Bronchial epithelial cell (primary cell): ENCODE measurements around the gene TEX13D. TPM values are rescaled to one million over a fixed set of nuclear protein-coding genes. Genes with fewer than 3 reads are reported as not detected.

Experiments used
- DNase-seq: peaks from one replicate; pipeline ENCODE4 v3.0.0-alpha.2; 2010; ENCODE audit warnings: low read depth
- FAIRE-seq: peaks from 2 replicates; lab custom pipeline; 2011; peaks lifted over from hg19 to GRCh38; lab: Jason Lieb, UNC
- H3K27me3 ChIP-seq: 2 replicates; pipeline ENCODE4 v1.5.1; 2011; ENCODE audit warnings: low read length; ENCODE audit not compliant: control insufficient read depth, insufficient read depth
- H3K36me3 ChIP-seq: 2 replicates; pipeline ENCODE4 v1.5.1; 2011; ENCODE audit warnings: low read length; ENCODE audit not compliant: control insufficient read depth, insufficient read depth
- H3K4me3 ChIP-seq: 2 replicates; pipeline ENCODE4 v1.5.1; 2011; ENCODE audit warnings: mild to moderate bottlenecking, low read depth, low read length, control low read depth
- total RNA-seq: library from RNA; depleted of rRNA; stranded (reverse); fragments of >200 nt; gene quantifications from 2 replicates; pipeline ENCODE4 v1.2.1, GENCODE V29; 2014
- TF ChIP-seq, protein P1 (sequence below): IDR thresholded peaks from 2 replicates; pipeline ENCODE4 v1.5.1; 2011; ENCODE audit warnings: mild to moderate bottlenecking, moderate library complexity, low read length, control low read depth, inconsistent platforms; ENCODE audit not compliant: insufficient read depth, severe bottlenecking

TEX13D gene
- total RNA-seq, 1 donor from 2014 or later = not detected

- Histone ChIP-seq H3K27me3 (no peaks in the 10 kb centered on the region), H3K36me3 (no peaks in the 10 kb centered on the region), H3K4me3 (no peak overlapping the region)
- no peak for FAIRE-seq
- TF ChIP-seq, protein P1, sequence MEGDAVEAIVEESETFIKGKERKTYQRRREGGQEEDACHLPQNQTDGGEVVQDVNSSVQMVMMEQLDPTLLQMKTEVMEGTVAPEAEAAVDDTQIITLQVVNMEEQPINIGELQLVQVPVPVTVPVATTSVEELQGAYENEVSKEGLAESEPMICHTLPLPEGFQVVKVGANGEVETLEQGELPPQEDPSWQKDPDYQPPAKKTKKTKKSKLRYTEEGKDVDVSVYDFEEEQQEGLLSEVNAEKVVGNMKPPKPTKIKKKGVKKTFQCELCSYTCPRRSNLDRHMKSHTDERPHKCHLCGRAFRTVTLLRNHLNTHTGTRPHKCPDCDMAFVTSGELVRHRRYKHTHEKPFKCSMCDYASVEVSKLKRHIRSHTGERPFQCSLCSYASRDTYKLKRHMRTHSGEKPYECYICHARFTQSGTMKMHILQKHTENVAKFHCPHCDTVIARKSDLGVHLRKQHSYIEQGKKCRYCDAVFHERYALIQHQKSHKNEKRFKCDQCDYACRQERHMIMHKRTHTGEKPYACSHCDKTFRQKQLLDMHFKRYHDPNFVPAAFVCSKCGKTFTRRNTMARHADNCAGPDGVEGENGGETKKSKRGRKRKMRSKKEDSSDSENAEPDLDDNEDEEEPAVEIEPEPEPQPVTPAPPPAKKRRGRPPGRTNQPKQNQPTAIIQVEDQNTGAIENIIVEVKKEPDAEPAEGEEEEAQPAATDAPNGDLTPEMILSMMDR = no peak
- DNase-seq = peak; percentile 5
Measured at GRCh38 chrX:124354648-124355047, 22.2 kb downstream of the TEX13D start.

DNA sequence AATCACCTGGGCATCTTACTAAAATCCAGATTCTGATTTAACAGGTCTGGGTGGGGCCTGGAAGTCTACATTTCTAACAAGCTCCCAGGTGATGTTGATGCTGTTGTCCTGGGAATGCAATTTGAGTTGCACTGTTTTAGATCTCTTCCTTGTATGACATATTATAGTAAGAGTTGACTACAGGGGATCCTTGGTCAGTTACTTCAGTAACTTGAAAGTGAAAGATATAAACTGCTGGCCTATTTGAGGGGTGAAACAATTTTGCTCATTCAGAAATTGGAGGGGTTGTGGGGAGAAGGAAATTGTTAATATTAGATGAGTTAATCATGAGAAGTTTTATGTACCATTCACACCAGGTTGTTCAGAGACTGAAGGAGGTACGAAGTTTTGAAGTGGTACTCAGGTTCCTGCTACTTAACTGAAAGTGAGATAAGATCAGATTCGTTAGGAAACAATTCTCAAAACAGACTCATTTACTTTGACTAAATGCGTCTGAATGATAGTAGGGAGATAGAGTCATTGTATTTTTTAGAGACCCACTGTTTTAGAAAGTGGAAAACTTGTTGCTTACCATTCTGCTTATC is 26.4 kb downstream of the TEX13D start:
- FAIRE-seq = no peak
- Histone ChIP-seq H3K4me3 (no peak overlapping the region), H3K27me3 (no peaks in the 10 kb centered on the region), H3K36me3 (no peaks in the 10 kb centered on the region)
- TF ChIP-seq, protein P1 = no peak
- DNase-seq = no peak

DNA sequence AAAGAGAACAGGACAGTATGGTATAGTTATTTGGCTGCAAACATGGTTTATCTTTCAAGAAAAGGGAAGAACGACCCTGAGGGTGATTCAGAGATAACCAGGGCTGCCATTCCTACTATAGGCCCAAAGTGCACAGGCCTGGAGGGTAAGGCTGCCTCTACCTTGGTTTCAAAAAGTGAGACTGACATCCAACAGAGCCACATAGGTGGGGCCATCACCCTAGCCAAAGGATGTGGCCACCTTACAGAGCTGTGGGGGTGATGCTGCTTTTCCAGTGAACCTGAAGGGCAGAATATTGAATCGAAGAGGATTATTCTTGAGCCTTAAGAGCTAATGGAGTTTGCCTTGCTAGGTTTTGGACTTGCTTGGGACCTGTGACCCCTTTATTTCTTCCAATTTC is 29.6 kb downstream of the TEX13D start:
- no peaks in the 10 kb centered on the region for H3K36me3 ChIP-seq
- FAIRE-seq (no peak), DNase-seq (no peak)
- H3K27me3 ChIP-seq = no peaks in the 10 kb centered on the region
- H3K4me3 ChIP-seq = no peak overlapping the region
- TF ChIP-seq, protein P1 = no peak

DNA sequence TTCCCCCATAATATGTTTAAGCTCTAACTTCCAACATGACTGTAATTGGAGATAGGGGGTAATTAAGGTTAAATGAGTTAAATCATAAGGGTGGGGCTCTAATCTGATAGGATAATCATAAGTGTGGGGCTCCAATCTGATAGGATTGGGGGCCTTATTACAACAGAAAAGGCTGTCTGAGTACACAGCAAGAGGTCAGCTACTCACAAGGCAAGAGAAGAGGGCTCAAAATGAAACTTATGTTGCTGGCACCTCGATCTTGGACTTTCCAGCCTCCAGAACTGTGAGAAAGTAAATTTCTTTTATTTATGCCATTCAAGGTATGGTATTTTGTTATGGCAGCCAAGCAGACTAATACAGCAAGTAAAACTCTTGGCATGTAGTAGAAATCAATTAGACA is 30.3 kb downstream of the TEX13D start:
- FAIRE-seq = no peak
- H3K4me3 ChIP-seq = no peak overlapping the region
- no peaks in the 10 kb centered on the region for H3K36me3 ChIP-seq
- no peaks in the 10 kb centered on the region for H3K27me3 ChIP-seq
- no peak for DNase-seq
- TF ChIP-seq, protein P1 = no peak

DNA sequence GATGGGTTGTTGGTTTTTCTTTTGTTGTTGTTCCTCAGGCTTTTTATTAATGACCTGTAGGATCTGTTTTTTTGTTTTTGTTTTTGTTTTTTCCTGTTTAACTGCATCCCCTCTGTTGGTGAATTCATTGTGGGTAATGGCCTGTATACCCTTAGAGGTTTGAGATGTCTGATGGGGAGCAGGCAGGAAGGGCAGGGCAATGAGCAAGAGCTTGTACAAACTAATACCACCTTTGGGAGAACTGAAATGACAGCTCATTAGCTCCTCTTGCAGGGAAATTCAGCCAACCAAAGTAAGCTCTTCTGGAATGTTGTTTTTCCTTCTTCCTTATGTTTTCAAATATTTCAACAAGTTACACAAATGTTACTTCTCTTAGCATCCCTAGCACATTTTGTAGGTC is 37.3 kb downstream of the TEX13D start:
- no peak overlapping the region for H3K4me3 ChIP-seq
- FAIRE-seq (no peak), DNase-seq (peak; percentile 41)
- no peaks in the 10 kb centered on the region for H3K36me3 ChIP-seq
- TF ChIP-seq, protein P1 = no peak
- H3K27me3 ChIP-seq = no peaks in the 10 kb centered on the region

- no peaks in the 10 kb centered on the region for H3K36me3 ChIP-seq
Measured at GRCh38 chrX:124373348-124373747, 40.9 kb downstream of the TEX13D start.

More at GRCh38 chrX:124373348-124373747, 40.9 kb downstream of the TEX13D start:
- no peaks in the 10 kb centered on the region for H3K27me3 ChIP-seq
- FAIRE-seq (no peak), DNase-seq (peak; percentile 12)
- H3K4me3 ChIP-seq = no peak overlapping the region
- TF ChIP-seq, protein P1 = no peak
